ENCODE data around the gene AFP. TPM values are rescaled to one million over a fixed set of nuclear protein-coding genes. Genes with fewer than 3 reads are reported as not detected.

Gene AFP
- total RNA-seq, 1 donor from 2014 or later: not detected

GRCh38 chr4:73405138-73405537 lies 30.9 kb upstream of the AFP start:
- Mint-ChIP-seq H3K36me3 (ENCODE audit: low read depth, unreplicated experiment) (no peaks in the 10 kb centered on the region), H3K27me3 (ENCODE audit: unreplicated experiment) (no peaks in the 10 kb centered on the region), H3K27ac (ENCODE audit: unreplicated experiment) (no peak overlapping the region), H3K4me1 (ENCODE audit: unreplicated experiment) (no peaks in the 10 kb centered on the region), H3K4me3 (ENCODE audit: unreplicated experiment) (no peak overlapping the region), H3K9me3 (ENCODE audit: unreplicated experiment) (no peaks in the 10 kb centered on the region)
- TF ChIP-seq CTCF (IDR thresholded peaks at IDR 0.05; ENCODE audit: unreplicated experiment): no peak
- DNase-seq (ENCODE audit: low spot score): no peak

GRCh38 chr4:73406548-73406875 lies 29.5 kb upstream of the AFP start:
- TF ChIP-seq CTCF (IDR thresholded peaks at IDR 0.05; ENCODE audit: unreplicated experiment): no peak
- Mint-ChIP-seq H3K27me3 (ENCODE audit: unreplicated experiment) (no peaks in the 10 kb centered on the region), H3K27ac (ENCODE audit: unreplicated experiment) (no peak overlapping the region), H3K36me3 (ENCODE audit: low read depth, unreplicated experiment) (no peaks in the 10 kb centered on the region), H3K4me3 (ENCODE audit: unreplicated experiment) (no peak overlapping the region), H3K4me1 (ENCODE audit: unreplicated experiment) (no peaks in the 10 kb centered on the region), H3K9me3 (ENCODE audit: unreplicated experiment) (no peaks in the 10 kb centered on the region)
- no peak for DNase-seq (ENCODE audit: low spot score)

- TF ChIP-seq CTCF (IDR thresholded peaks at IDR 0.05; ENCODE audit: unreplicated experiment): no peak
- Mint-ChIP-seq H3K27ac (ENCODE audit: unreplicated experiment) (no peak overlapping the region), H3K9me3 (ENCODE audit: unreplicated experiment) (no peaks in the 10 kb centered on the region), H3K4me3 (ENCODE audit: unreplicated experiment) (no peak overlapping the region), H3K27me3 (ENCODE audit: unreplicated experiment) (no peaks in the 10 kb centered on the region), H3K36me3 (ENCODE audit: low read depth, unreplicated experiment) (no peaks in the 10 kb centered on the region), H3K4me1 (ENCODE audit: unreplicated experiment) (no peaks in the 10 kb centered on the region)
- DNase-seq (ENCODE audit: low spot score): no peak
Measured at GRCh38 chr4:73407227-73407673, 28.8 kb upstream of the AFP start.

- H3K27me3 Mint-ChIP-seq (ENCODE audit: unreplicated experiment): no peaks in the 10 kb centered on the region
- TF ChIP-seq CTCF (IDR thresholded peaks at IDR 0.05; ENCODE audit: unreplicated experiment): no peak
- H3K27ac Mint-ChIP-seq (ENCODE audit: unreplicated experiment): no peak overlapping the region
- no peaks in the 10 kb centered on the region for H3K4me1 Mint-ChIP-seq (ENCODE audit: unreplicated experiment)
- H3K9me3 Mint-ChIP-seq (ENCODE audit: unreplicated experiment): no peaks in the 10 kb centered on the region
- DNase-seq (ENCODE audit: low spot score): no peak
- no peaks in the 10 kb centered on the region for H3K36me3 Mint-ChIP-seq (ENCODE audit: low read depth, unreplicated experiment)
- H3K4me3 Mint-ChIP-seq (ENCODE audit: unreplicated experiment): no peak overlapping the region
Measured at GRCh38 chr4:73408181-73408867, 27.7 kb upstream of the AFP start.

- H3K27ac Mint-ChIP-seq (ENCODE audit: unreplicated experiment): no peak overlapping the region
- H3K27me3 Mint-ChIP-seq (ENCODE audit: unreplicated experiment): no peaks in the 10 kb centered on the region
- no peak for DNase-seq (ENCODE audit: low spot score)
- H3K4me3 Mint-ChIP-seq (ENCODE audit: unreplicated experiment): no peak overlapping the region
- no peaks in the 10 kb centered on the region for H3K36me3 Mint-ChIP-seq (ENCODE audit: low read depth, unreplicated experiment)
- no peaks in the 10 kb centered on the region for H3K4me1 Mint-ChIP-seq (ENCODE audit: unreplicated experiment)
- TF ChIP-seq CTCF (IDR thresholded peaks at IDR 0.05; ENCODE audit: unreplicated experiment): no peak
- no peaks in the 10 kb centered on the region for H3K9me3 Mint-ChIP-seq (ENCODE audit: unreplicated experiment)
Measured at GRCh38 chr4:73409012-73409862, 26.8 kb upstream of the AFP start.

All from endothelial cell (in vitro differentiated cells).